ENCODE measurements around the gene C5orf52.
"Not testable (repeated sequence)": the region's sequence is repeated elsewhere in the genome, so short reads cannot be mapped to it uniquely, and the experiment has no call there.

The C5orf52 gene

DNA sequence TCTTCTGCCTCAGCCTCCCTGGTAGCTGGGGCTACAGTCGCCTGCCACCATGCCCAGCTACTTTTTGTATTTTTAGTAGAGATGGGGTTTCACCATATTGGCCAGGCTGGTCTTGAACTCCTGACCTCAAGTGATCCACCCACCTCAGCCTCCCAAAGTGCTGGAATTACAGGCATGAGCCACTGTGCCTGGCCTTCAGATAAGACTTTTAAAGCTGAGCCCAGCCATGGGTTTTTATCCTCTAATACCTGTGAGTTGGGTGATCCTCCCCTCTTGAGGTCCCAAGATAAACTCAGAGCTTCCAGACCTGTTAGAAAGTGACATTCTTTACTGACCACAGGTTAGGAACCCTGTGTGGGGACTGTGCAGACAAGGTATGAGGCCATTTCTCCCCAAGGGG lies 56.5 kb downstream of the C5orf52 start:
- DNase-seq = not testable (repeated sequence)

Data from NCI-H1417 (cell line).